Esophagus squamous epithelium (tissue), 5 donors: ENCODE results near the gene RPTOR. TPM values are rescaled to one million over a fixed set of nuclear protein-coding genes. Genes with fewer than 3 reads are reported as not detected.

Source experiments
- DNase-seq: peaks from one replicate; lab custom pipeline; 2025; lab: John Stamatoyannopoulos, UW
- H3K27ac ChIP-seq, 4 donors: fragments of 200-600 bp; sonication (generic); one replicate each; pipeline ENCODE4 v1.5.1; 2016 to 2019; ENCODE audit warnings: mild to moderate bottlenecking in 1 of 4
- H3K27me3 ChIP-seq, 4 donors: fragments of 200-600 bp; sonication (generic); 1 replicate in 3 of 4; 2 replicates in 1 of 4; pipeline versions ENCODE4 v1.5.1 to v1.6.0; 2017 to 2021; ENCODE audit warnings: antibody characterized with exemption in 1 of 4
- H3K36me3 ChIP-seq, 3 donors: fragments of 200-600 bp; sonication (generic); one replicate each; pipeline ENCODE4 v1.5.1; 2016 to 2019
- H3K4me1 ChIP-seq, 3 donors: fragments of 200-600 bp; sonication (generic); one replicate each; pipeline ENCODE4 v1.5.1; 2017 to 2019
- H3K4me3 ChIP-seq, 4 donors: fragments of 200-600 bp; sonication (generic); 1 replicate in 3 of 4; 2 replicates in 1 of 4; pipeline ENCODE4 v1.5.1; 2016 to 2019; ENCODE audit warnings: mild to moderate bottlenecking in 2 of 4, moderate library complexity in 1 of 4
- H3K9me3 ChIP-seq, 3 donors: fragments of 200-600 bp; sonication (generic); one replicate each; pipeline ENCODE4 v1.5.1; 2016 to 2019
- CTCF ChIP-seq, 6 experiments: fragments of 450-650 bp in 4 of 6; fragments of 200-600 bp in 2 of 6; sonication (generic) in 2 of 6; IDR thresholded peaks; one replicate each; pipeline ENCODE4 v1.5.1; 2016 to 2019; ENCODE audit warnings: antibody characterized with exemption in 6 of 6, mild to moderate bottlenecking in 4 of 6, moderate library complexity in 4 of 6
- POLR2A ChIP-seq, 4 donors: fragments of 450-650 bp; IDR thresholded peaks; one replicate each; pipeline ENCODE4 v1.6.1; 2017; ENCODE audit warnings: antibody characterized with exemption in 4 of 4, mild to moderate bottlenecking in 4 of 4, moderate library complexity in 3 of 4
- WGBS, 2 donors: methylation state at CpG; one replicate each; pipeline ENCODE4 v1.1.5; 2018; 5-methylcytosine and 5-hydroxymethylcytosine counted together
- intact Hi-C: fragments of 100-400 bp; cut with DNase I; formaldehyde crosslinking; loops from one replicate; pipeline ENCODE4 v1.15.0; 2022
- total RNA-seq, 4 donors: library from RNA; depleted of rRNA; stranded (reverse); fragments of >200 nt; gene quantifications; one replicate each; pipeline ENCODE4 v1.1.0, GENCODE V29; 2016
- donor health status: DM: yes; HTN: yes; CAD: no.

The RPTOR gene
- total RNA-seq, 4 donors from 2014 or later, result 11.7 to 27.8 (median 22.8) TPM

GRCh38 chr17:80853076-80853475 is 308.4 kb downstream of the RPTOR start:
- no peak for TF ChIP-seq POLR2A (IDR thresholded peaks at IDR 0.05)
- TF ChIP-seq CTCF (IDR thresholded peaks at IDR 0.05), result no peak
- no peaks in the 10 kb centered on the region for H3K27me3 ChIP-seq
- 76 to 83% methylated on average over 12 to 13 of the region's 16 CpGs for WGBS, 2 donors
- peaks cover 0 to 15% (median 14%) of the 10 kb centered on the region in 3 donors for H3K4me1 ChIP-seq
- no peak overlapping the region for H3K4me3 ChIP-seq
- no peak for DNase-seq
- peaks cover 0 to 37% (median 4%) of the 10 kb centered on the region in 3 donors for H3K36me3 ChIP-seq
- intact Hi-C loops, result no loop called here
- no peak overlapping the region for H3K27ac ChIP-seq
- H3K9me3 ChIP-seq, result no peaks in the 10 kb centered on the region

DNA sequence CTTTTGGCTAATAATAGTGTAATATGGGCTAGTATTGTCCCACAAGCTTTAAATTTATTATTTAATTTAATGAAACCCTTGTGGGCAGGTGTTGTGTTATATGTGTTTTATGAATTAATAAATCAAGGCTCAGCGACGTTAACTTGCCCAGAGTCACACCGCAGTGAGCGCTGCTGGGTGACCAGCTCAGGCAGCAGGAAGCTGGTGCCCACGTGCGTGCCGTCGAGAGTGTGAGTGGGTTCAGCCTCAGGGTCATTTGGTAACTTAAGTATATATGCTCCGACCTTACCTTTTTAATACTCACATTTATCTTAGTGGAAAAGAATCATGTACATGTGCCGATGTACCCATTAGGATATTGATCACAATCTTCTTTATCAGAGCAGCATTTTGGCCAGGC is 309.6 kb downstream of the RPTOR start:
- H3K27ac ChIP-seq, result no peak overlapping the region
- H3K36me3 ChIP-seq, result peaks cover 0 to 26% (median 4%) of the 10 kb centered on the region in 3 donors
- whole genome bisulfite sequencing, 2 donors, result 95 to 97% methylated on average over 10 of the region's 10 CpGs
- no peaks in the 10 kb centered on the region for H3K27me3 ChIP-seq
- no peak overlapping the region for H3K4me3 ChIP-seq
- TF ChIP-seq POLR2A (IDR thresholded peaks at IDR 0.05), result no peak
- no peak for TF ChIP-seq CTCF (IDR thresholded peaks at IDR 0.05)
- no peaks in the 10 kb centered on the region for H3K9me3 ChIP-seq
- intact Hi-C loops, result no loop called here
- H3K4me1 ChIP-seq, result peaks cover 7 to 26% (median 22%) of the 10 kb centered on the region in 3 donors
- DNase-seq, result no peak

- Histone ChIP-seq H3K4me1 (peaks cover 11 to 38% (median 30%) of the 10 kb centered on the region in 3 donors), H3K27ac (no peak overlapping the region), H3K9me3 (no peaks in the 10 kb centered on the region), H3K27me3 (no peaks in the 10 kb centered on the region), H3K4me3 (no peak overlapping the region), H3K36me3 (peaks cover 0 to 20% (median 4%) of the 10 kb centered on the region in 3 donors)
- no peak for DNase-seq
- no peak for TF ChIP-seq CTCF (IDR thresholded peaks at IDR 0.05)
- no peak for TF ChIP-seq POLR2A (IDR thresholded peaks at IDR 0.05)
- WGBS, 2 donors, result 86 to 94% methylated on average over 4 to 7 of the region's 23 CpGs
- intact Hi-C loops, result no loop called here
These were observed 310.7 kb downstream of the RPTOR start for GRCh38 chr17:80855196-80855947.

GRCh38 chr17:80855948-80856862 is 311.6 kb downstream of the RPTOR start:
- no peak for DNase-seq
- WGBS, 2 donors, result 48 to 52% methylated on average over 19 to 20 of the region's 21 CpGs
- Histone ChIP-seq H3K27me3 (no peaks in the 10 kb centered on the region), H3K9me3 (no peaks in the 10 kb centered on the region), H3K27ac (peak overlapping the region in 3 of 4 donors; percentile 31 to 65 (median 54)), H3K4me1 (peaks cover 11 to 45% (median 30%) of the 10 kb centered on the region in 3 donors), H3K4me3 (no peak overlapping the region), H3K36me3 (peaks cover 0 to 21% (median 4%) of the 10 kb centered on the region in 3 donors)
- intact Hi-C loops, result no loop called here
- TF ChIP-seq POLR2A (IDR thresholded peaks at IDR 0.05), result no peak
- no peak for TF ChIP-seq CTCF (IDR thresholded peaks at IDR 0.05)
